Endodermal cell (in vitro differentiated cells): ENCODE data around the gene GRIA4. TPM values are rescaled to one million over a fixed set of nuclear protein-coding genes. Genes with fewer than 3 reads are reported as not detected.

Source experiments
- DNase-seq: peaks from one replicate; pipeline ENCODE4 v3.0.0-alpha.2; 2017
- H3K27ac ChIP-seq: 2 replicates; pipeline ENCODE4 v1.5.1; 2013; ENCODE audit warnings: mild to moderate bottlenecking, low read depth, low read length, moderate library complexity
- H3K27me3 ChIP-seq: 2 replicates; pipeline ENCODE4 v1.6.1; 2013; ENCODE audit warnings: mild to moderate bottlenecking, low read length, moderate library complexity; ENCODE audit not compliant: insufficient read depth, control insufficient read depth, poor library complexity, severe bottlenecking
- H3K36me3 ChIP-seq: 2 replicates; pipeline ENCODE4 v1.7.0; 2013; ENCODE audit warnings: mild to moderate bottlenecking, low read length, moderate library complexity; ENCODE audit not compliant: control insufficient read depth, insufficient read depth
- H3K4me1 ChIP-seq: one replicate; pipeline ENCODE4 v1.7.0; 2013; ENCODE audit warnings: low read length; ENCODE audit not compliant: control insufficient read depth, insufficient read depth
- H3K4me3 ChIP-seq: 2 replicates; pipeline ENCODE4 v1.5.1; 2013; ENCODE audit warnings: mild to moderate bottlenecking, low read length, moderate library complexity
- H3K9ac ChIP-seq: 2 replicates; pipeline ENCODE4 v1.6.1; 2013; ENCODE audit warnings: mild to moderate bottlenecking, low read length, moderate library complexity; ENCODE audit not compliant: poor library complexity, severe bottlenecking; ENCODE audit errors: extremely low read depth
- H3K9me3 ChIP-seq: 2 replicates; pipeline ENCODE4 v1.6.1; 2013; ENCODE audit warnings: mild to moderate bottlenecking, low read length, moderate library complexity; ENCODE audit not compliant: control insufficient read depth
- H3K27ac Mint-ChIP-seq: 2 replicates; pipeline ENCODE4 v1.8.0; 2020; ENCODE audit warnings: mixed read lengths
- H3K27me3 Mint-ChIP-seq: 2 replicates; pipeline ENCODE4 v1.8.0; 2021; ENCODE audit warnings: mild to moderate bottlenecking, mixed read lengths; ENCODE audit not compliant: insufficient read depth
- H3K36me3 Mint-ChIP-seq: 2 replicates; pipeline ENCODE4 v1.8.0; 2020; ENCODE audit warnings: low read depth, mixed read lengths
- H3K4me1 Mint-ChIP-seq: 2 replicates; pipeline ENCODE4 v1.8.0; 2020; ENCODE audit warnings: mixed read lengths
- H3K4me3 Mint-ChIP-seq: 2 replicates; pipeline ENCODE4 v1.8.0; 2020; ENCODE audit warnings: mild to moderate bottlenecking, moderate library complexity, mixed read lengths
- H3K9me3 Mint-ChIP-seq: 2 replicates; pipeline ENCODE4 v1.8.0; 2020; ENCODE audit warnings: mild to moderate bottlenecking, mixed read lengths
- CTCF ChIP-seq: fragments of 200-600 bp; sonication (generic); conservative IDR thresholded peaks from 2 replicates; pipeline ENCODE4 v1.5.0; 2021; ENCODE audit warnings: antibody characterized with exemption, mild to moderate bottlenecking
- WGBS, 2 experiments: methylation state at CpG; one replicate each; pipeline versions ENCODE4 v1.1.5 to v1.1.7; 2013; ENCODE audit warnings: missing lambda C conversion rate in 2 of 2, mixed read lengths in 1 of 2; ENCODE audit not compliant: insufficient coverage in 1 of 2, insufficient read length in 1 of 2; 5-methylcytosine and 5-hydroxymethylcytosine counted together
- total RNA-seq, 2 donors: library from RNA; stranded (reverse); fragmentation: NEBNext Ultra II Directional in 1 of 2; extraction: Animal tissue kit (Norgen Biotek cat#: 25700) in 1 of 2; gene quantifications; 2 replicates in 1 of 2; 3 replicates in 1 of 2; pipeline ENCODE4 v1.2.1, GENCODE V29; 2021

Gene GRIA4
- total RNA-seq, 2 donors from 2014 or later: 0.18 to 0.37 TPM

- Histone ChIP-seq H3K27me3 (no peaks in the 10 kb centered on the region), H3K36me3 (no peaks in the 10 kb centered on the region), H3K9ac (no peak overlapping the region), H3K4me3 (no peak overlapping the region), H3K4me1 (peaks cover 3% of the 10 kb centered on the region), H3K27ac (no peak overlapping the region), H3K9me3 (no peaks in the 10 kb centered on the region)
- Mint-ChIP-seq H3K36me3 (no peaks in the 10 kb centered on the region), H3K9me3 (no peaks in the 10 kb centered on the region), H3K4me3 (no peak overlapping the region), H3K27ac (no peak overlapping the region), H3K27me3 (peaks cover 2% of the 10 kb centered on the region), H3K4me1 (peaks cover 9% of the 10 kb centered on the region)
- no peak for DNase-seq
- 80 to 91% methylated on average over 1 of the region's 1 CpG for WGBS, 2 experiments
- TF ChIP-seq CTCF: no peak
Measured at GRCh38 chr11:105598371-105598770, 11.5 kb upstream of the GRIA4 start.

- Histone ChIP-seq H3K36me3 (no peaks in the 10 kb centered on the region), H3K4me1 (no peaks in the 10 kb centered on the region), H3K9me3 (no peaks in the 10 kb centered on the region), H3K27ac (no peak overlapping the region), H3K4me3 (no peak overlapping the region), H3K27me3 (peaks cover 1% of the 10 kb centered on the region), H3K9ac (no peak overlapping the region)
- TF ChIP-seq CTCF: no peak
- Mint-ChIP-seq H3K27me3 (peaks cover under 1% of the 10 kb centered on the region), H3K4me1 (no peaks in the 10 kb centered on the region), H3K27ac (no peak overlapping the region), H3K9me3 (no peaks in the 10 kb centered on the region), H3K36me3 (no peaks in the 10 kb centered on the region), H3K4me3 (no peak overlapping the region)
- no peak for DNase-seq
Measured at GRCh38 chr11:105603156-105603555, 6.7 kb upstream of the GRIA4 start.

GRCh38 chr11:105609341-105609781 lies 512 bp upstream of the GRIA4 start:
- peaks cover 56% of the 10 kb centered on the region for H3K27me3 ChIP-seq
- H3K36me3 Mint-ChIP-seq: no peaks in the 10 kb centered on the region
- WGBS, 2 experiments: 21 to 33% methylated on average over 4 to 7 of the region's 7 CpGs
- peak; percentile 77 for DNase-seq
- no peak overlapping the region for H3K27ac ChIP-seq
- peaks cover 47% of the 10 kb centered on the region for H3K27me3 Mint-ChIP-seq
- H3K4me3 Mint-ChIP-seq: peak overlapping the region; percentile 66
- H3K36me3 ChIP-seq: no peaks in the 10 kb centered on the region
- peaks cover 20% of the 10 kb centered on the region for H3K4me1 Mint-ChIP-seq
- no peaks in the 10 kb centered on the region for H3K9me3 ChIP-seq
- no peaks in the 10 kb centered on the region for H3K4me1 ChIP-seq
- H3K9me3 Mint-ChIP-seq: no peaks in the 10 kb centered on the region
- peak overlapping the region; percentile 81 for H3K4me3 ChIP-seq
- H3K9ac ChIP-seq: no peak overlapping the region
- H3K27ac Mint-ChIP-seq: no peak overlapping the region
- peak; percentile 70 for TF ChIP-seq CTCF
